SU-DHL-6 (cell line): ENCODE measurements around the gene ZNF385C.
"Not testable (repeated sequence)": the region's sequence is repeated elsewhere in the genome, so short reads cannot be mapped to it uniquely, and the experiment has no call there.

Experiments used
- H2AFZ ChIP-seq: fragments of 200-600 bp; sonication (generic); 2 replicates; pipeline ENCODE4 v1.6.1; 2014; ENCODE audit warnings: low read depth, mild to moderate bottlenecking, moderate library complexity, mixed read lengths, antibody characterized with exemption, low read length; ENCODE audit not compliant: severe bottlenecking
- H3F3A ChIP-seq: fragments of 200-600 bp; shearing (Covaris generic); 2 replicates; pipeline ENCODE4 v1.6.0; 2016; ENCODE audit warnings: antibody characterized with exemption, mild to moderate bottlenecking; ENCODE audit not compliant: insufficient read depth
- H3K27ac ChIP-seq: fragments of 200-600 bp; sonication (generic); 2 replicates; pipeline ENCODE4 v1.5.1; 2016; ENCODE audit warnings: low read depth, mild to moderate bottlenecking, low read length, moderate library complexity, mixed read lengths
- H3K27me3 ChIP-seq: fragments of 200-600 bp; sonication (generic), shearing (Covaris generic); 2 replicates; pipeline ENCODE4 v1.6.0; 2014; ENCODE audit warnings: mild to moderate bottlenecking, low read length
- H3K36me3 ChIP-seq: fragments of 200-600 bp; sonication (generic); 2 replicates; pipeline ENCODE4 v1.6.1; 2014; ENCODE audit warnings: mild to moderate bottlenecking, low read length, mixed read lengths
- H3K4me2 ChIP-seq: fragments of 300-600, 200-600 bp; shearing (Covaris generic), sonication (generic); 2 replicates; pipeline ENCODE4 v1.6.0; 2014; ENCODE audit warnings: low read length, low read depth, mild to moderate bottlenecking; ENCODE audit not compliant: poor library complexity, severe bottlenecking
- H3K4me3 ChIP-seq: fragments of 200-600 bp; sonication (generic); 2 replicates; pipeline ENCODE4 v1.5.1; 2014; ENCODE audit warnings: antibody characterized with exemption, low read length, mild to moderate bottlenecking, mixed read lengths; ENCODE audit not compliant: insufficient read depth, poor library complexity, severe bottlenecking
- H3K79me2 ChIP-seq: fragments of 200-600 bp; sonication (generic); 2 replicates; pipeline ENCODE4 v1.6.1; 2014; ENCODE audit warnings: mild to moderate bottlenecking, low read length, moderate library complexity; ENCODE audit not compliant: insufficient read depth
- H3K9ac ChIP-seq: fragments of 200-600 bp; sonication (generic); 2 replicates; pipeline ENCODE4 v1.7.0; 2014; ENCODE audit warnings: mild to moderate bottlenecking, low read length
- H3K9me2 ChIP-seq: fragments of 200-600 bp; sonication (generic); replicated peaks from 2 replicates; pipeline ENCODE4 v1.6.1; 2014; ENCODE audit warnings: low read length; ENCODE audit not compliant: insufficient read depth
- H3K9me3 ChIP-seq: fragments of 200-600 bp; sonication (generic); 2 replicates; pipeline ENCODE4 v1.6.1; 2014; ENCODE audit warnings: low read length, mixed read lengths; ENCODE audit not compliant: insufficient read depth
- H4K20me1 ChIP-seq: fragments of 200-600 bp; sonication (generic); 2 replicates; pipeline ENCODE4 v1.6.1; 2014; ENCODE audit warnings: low read depth, mild to moderate bottlenecking, antibody characterized with exemption, low read length, moderate library complexity, mixed read lengths
- CTCF ChIP-seq: fragments of 200-600 bp; sonication (generic); IDR thresholded peaks from one replicate; pipeline ENCODE4 v1.5.1; 2017; ENCODE audit warnings: antibody characterized with exemption, mild to moderate bottlenecking, low read length, moderate library complexity; ENCODE audit not compliant: insufficient read depth, poor library complexity, severe bottlenecking
- EZH2phosphoT487 ChIP-seq: fragments of 200-600 bp; sonication (generic), shearing (Covaris generic); conservative IDR thresholded peaks from 2 replicates; pipeline ENCODE4 v1.6.1; 2018; ENCODE audit warnings: mild to moderate bottlenecking, antibody characterized with exemption, low read length, moderate library complexity, mixed read lengths

ZNF385C gene

GRCh38 chr17:42010898-42011516 is 87.3 kb downstream of the ZNF385C start:
- Histone ChIP-seq H4K20me1 (peaks cover 20% of the 10 kb centered on the region), H3K79me2 (peaks cover 99% of the 10 kb centered on the region), H3K36me3 (no peaks in the 10 kb centered on the region), H3K4me2 (no peak overlapping the region), H3K9ac (no peak overlapping the region), H3F3A (0 out of 2 replicates have a peak, but pooled peaks cover 3% of the 10 kb centered on the region), H3K4me3 (no peak overlapping the region), H2AFZ (no peak overlapping the region), H3K27me3 (no peaks in the 10 kb centered on the region), H3K9me2 (no peaks in the 10 kb centered on the region), H3K9me3 (no peaks in the 10 kb centered on the region), H3K27ac (no peak overlapping the region)
- TF ChIP-seq CTCF (no peak), EZH2phosphoT487 (no peak)

GRCh38 chr17:42010266-42010680 is 88.0 kb downstream of the ZNF385C start:
- not testable (repeated sequence) for H3K27me3 ChIP-seq, H3K9ac ChIP-seq, H3K36me3 ChIP-seq, H3K4me3 ChIP-seq, H3K27ac ChIP-seq, H3F3A ChIP-seq, H3K9me2 ChIP-seq, H3K9me3 ChIP-seq, H3K4me2 ChIP-seq, H2AFZ ChIP-seq
- H3K79me2 ChIP-seq, result peaks cover 99% of the 10 kb centered on the region
- H4K20me1 ChIP-seq, result peaks cover 20% of the 10 kb centered on the region

GRCh38 chr17:42009170-42009569 is 89.1 kb downstream of the ZNF385C start:
- H3K4me2 ChIP-seq, result no peak overlapping the region

More at GRCh38 chr17:42009170-42009569, 89.1 kb downstream of the ZNF385C start:
- Histone ChIP-seq H3K27me3 (no peaks in the 10 kb centered on the region), H3F3A (0 out of 2 replicates have a peak, but pooled peaks cover 3% of the 10 kb centered on the region), H3K9me3 (no peaks in the 10 kb centered on the region), H2AFZ (no peak overlapping the region), H3K36me3 (no peaks in the 10 kb centered on the region), H3K9me2 (no peaks in the 10 kb centered on the region), H3K9ac (no peak overlapping the region), H3K27ac (no peak overlapping the region), H3K4me3 (no peak overlapping the region), H3K79me2 (peaks cover 99% of the 10 kb centered on the region), H4K20me1 (peaks cover 20% of the 10 kb centered on the region)
- TF ChIP-seq CTCF (no peak), EZH2phosphoT487 (no peak)
